Caco-2 (cell line): Measurements from ENCODE around the gene HP1BP3. TPM values are rescaled to one million over a fixed set of nuclear protein-coding genes. Genes with fewer than 3 reads are reported as not detected.

ENCODE experiments used
- BruUV-seq: library from RNA; stranded (reverse); fragments of 400-500 nt; replicated peaks from 2 replicates; lab custom pipeline; 2021; lab: Mats Ljungman, UMichigan
- CTCF ChIA-PET: fragments of 300-600 bp; sonication (Branson Sonifier 250); formaldehyde crosslinking; loops from one replicate; lab custom pipeline; 2022; ENCODE audit warnings: antibody characterized with exemption; lab: Charles Lee
- POLR2A ChIA-PET: fragments of 300-600 bp; sonication (Branson Sonifier 250); formaldehyde crosslinking; loops from one replicate; lab custom pipeline; 2022; ENCODE audit warnings: antibody characterized with exemption; lab: Charles Lee
- DNase-seq, 2 experiments: peaks; one replicate each; pipeline versions ENCODE4 v3.0.0 to v3.0.0-alpha.2; 2020 to 2022
- H3K27me3 ChIP-seq: replicated peaks from 2 replicates; pipeline ENCODE4 v1.6.0; 2011; ENCODE audit warnings: low read length; ENCODE audit not compliant: control insufficient read depth, insufficient read depth
- H3K36me3 ChIP-seq: 2 replicates; pipeline ENCODE4 v1.5.1; 2011; ENCODE audit warnings: low read length; ENCODE audit not compliant: control insufficient read depth, insufficient read depth
- H3K4me1 ChIP-seq: fragments of 250-450 bp; sonication (Bioruptor Pico); 2 replicates; pipeline ENCODE4 v1.5.1; 2020; ENCODE audit warnings: mild to moderate bottlenecking
- H3K4me3 ChIP-seq: 2 replicates; pipeline ENCODE4 v1.5.1; 2011; ENCODE audit warnings: low read depth, mild to moderate bottlenecking, control low read depth, low read length
- H3K9me3 ChIP-seq: fragments of 250-450 bp; sonication (Bioruptor Pico); 2 replicates; pipeline ENCODE4 v1.5.1; 2020; ENCODE audit warnings: mild to moderate bottlenecking, moderate library complexity
- H3K27ac Mint-ChIP-seq: one replicate; pipeline ENCODE4 v1.8.0; 2022; ENCODE audit warnings: mixed read lengths; ENCODE audit not compliant: unreplicated experiment
- H3K27me3 Mint-ChIP-seq: one replicate; pipeline ENCODE4 v1.8.0; 2022; ENCODE audit warnings: mixed read lengths; ENCODE audit not compliant: insufficient read depth, unreplicated experiment
- H3K36me3 Mint-ChIP-seq: one replicate; pipeline ENCODE4 v1.8.0; 2022; ENCODE audit warnings: mild to moderate bottlenecking, mixed read lengths; ENCODE audit not compliant: insufficient read depth, unreplicated experiment
- H3K4me1 Mint-ChIP-seq: one replicate; pipeline ENCODE4 v1.8.0; 2022; ENCODE audit warnings: low read depth, mixed read lengths; ENCODE audit not compliant: unreplicated experiment
- H3K4me3 Mint-ChIP-seq: one replicate; pipeline ENCODE4 v1.8.0; 2022; ENCODE audit warnings: mild to moderate bottlenecking, moderate library complexity, mixed read lengths; ENCODE audit not compliant: unreplicated experiment
- H3K9me3 Mint-ChIP-seq: one replicate; pipeline ENCODE4 v1.8.0; 2022; ENCODE audit warnings: mixed read lengths; ENCODE audit not compliant: unreplicated experiment
- intact Hi-C: fragments of 100-400 bp; cut with micrococcal nuclease; formaldehyde crosslinking; loops from one replicate; pipeline ENCODE4 v1.10.0; 2022; ENCODE audit not compliant: unreplicated experiment
- total RNA-seq: library from RNA; stranded (reverse); gene quantifications from 2 replicates; pipeline ENCODE4 v1.2.3, GENCODE V29; 2022
- TF ChIP-seq, protein P1 (sequence below), 2 experiments: fragments of 200-600 bp in 1 of 2; IDR thresholded peaks; 1 replicate in 1 of 2; 2 replicates in 1 of 2; pipeline versions ENCODE4 v1.5.1 to v1.8.0; 2011 to 2022; ENCODE audit warnings: antibody characterized with exemption in 1 of 2, control low read depth in 1 of 2, inconsistent platforms in 1 of 2, low read depth in 1 of 2, low read length in 1 of 2, mild to moderate bottlenecking in 1 of 2, moderate library complexity in 1 of 2; ENCODE audit not compliant: insufficient read depth in 1 of 2, severe bottlenecking in 1 of 2, unreplicated experiment in 1 of 2

HP1BP3 gene
- total RNA-seq, 1 experiment from 2014 or later, result 240 TPM

DNA sequence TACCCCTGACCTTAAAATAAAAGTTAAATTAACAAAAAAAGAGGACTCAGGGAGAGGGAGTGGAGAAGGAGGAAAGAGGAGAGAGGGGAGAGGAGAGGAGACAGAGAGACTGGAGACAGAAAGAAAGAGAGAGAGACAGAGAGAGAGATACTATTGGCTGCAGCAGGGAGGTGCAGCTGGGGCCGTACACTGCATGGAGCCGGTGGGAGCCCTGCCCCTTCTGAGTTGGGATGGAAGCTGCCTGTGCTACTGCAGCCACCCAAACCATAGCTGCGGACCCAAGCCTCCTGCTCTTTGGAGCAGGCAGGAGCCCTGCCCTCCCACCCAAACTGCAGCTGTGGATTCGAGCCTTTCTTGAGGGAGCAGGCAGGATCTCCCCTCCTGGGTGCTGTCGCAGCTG is 32.7 kb upstream of the HP1BP3 start:
- Mint-ChIP-seq H3K4me3 (no peak overlapping the region), H3K9me3 (no peaks in the 10 kb centered on the region), H3K36me3 (peaks cover 21% of the 10 kb centered on the region), H3K27me3 (no peaks in the 10 kb centered on the region), H3K27ac (no peak overlapping the region), H3K4me1 (no peaks in the 10 kb centered on the region)
- Histone ChIP-seq H3K4me1 (no peaks in the 10 kb centered on the region), H3K4me3 (no peak overlapping the region), H3K9me3 (no peaks in the 10 kb centered on the region), H3K36me3 (no peaks in the 10 kb centered on the region; the same call in none of the 2 replicates), H3K27me3 (no peaks in the 10 kb centered on the region)
- DNase-seq, result no peak
- BruUV-seq, result no TSS peak
- POLR2A ChIA-PET, result no interaction called here
- TF ChIP-seq, protein P1, sequence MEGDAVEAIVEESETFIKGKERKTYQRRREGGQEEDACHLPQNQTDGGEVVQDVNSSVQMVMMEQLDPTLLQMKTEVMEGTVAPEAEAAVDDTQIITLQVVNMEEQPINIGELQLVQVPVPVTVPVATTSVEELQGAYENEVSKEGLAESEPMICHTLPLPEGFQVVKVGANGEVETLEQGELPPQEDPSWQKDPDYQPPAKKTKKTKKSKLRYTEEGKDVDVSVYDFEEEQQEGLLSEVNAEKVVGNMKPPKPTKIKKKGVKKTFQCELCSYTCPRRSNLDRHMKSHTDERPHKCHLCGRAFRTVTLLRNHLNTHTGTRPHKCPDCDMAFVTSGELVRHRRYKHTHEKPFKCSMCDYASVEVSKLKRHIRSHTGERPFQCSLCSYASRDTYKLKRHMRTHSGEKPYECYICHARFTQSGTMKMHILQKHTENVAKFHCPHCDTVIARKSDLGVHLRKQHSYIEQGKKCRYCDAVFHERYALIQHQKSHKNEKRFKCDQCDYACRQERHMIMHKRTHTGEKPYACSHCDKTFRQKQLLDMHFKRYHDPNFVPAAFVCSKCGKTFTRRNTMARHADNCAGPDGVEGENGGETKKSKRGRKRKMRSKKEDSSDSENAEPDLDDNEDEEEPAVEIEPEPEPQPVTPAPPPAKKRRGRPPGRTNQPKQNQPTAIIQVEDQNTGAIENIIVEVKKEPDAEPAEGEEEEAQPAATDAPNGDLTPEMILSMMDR (IDR thresholded peaks at IDR 0.05; ENCODE audit: insufficient read depth in 1 of 2, low read depth in 1 of 2, low read length in 1 of 2, severe bottlenecking in 1 of 2, unreplicated experiment in 1 of 2), result no peak
- intact Hi-C loops, result no loop called here
- CTCF ChIA-PET, result no interaction called here

- Mint-ChIP-seq H3K4me3 (no peak overlapping the region), H3K27ac (no peak overlapping the region), H3K9me3 (no peaks in the 10 kb centered on the region), H3K27me3 (no peaks in the 10 kb centered on the region), H3K4me1 (no peaks in the 10 kb centered on the region), H3K36me3 (peaks cover 20% of the 10 kb centered on the region)
- Histone ChIP-seq H3K27me3 (no peaks in the 10 kb centered on the region), H3K4me3 (no peak overlapping the region), H3K9me3 (no peaks in the 10 kb centered on the region), H3K4me1 (no peaks in the 10 kb centered on the region), H3K36me3 (no peaks in the 10 kb centered on the region; the same call in none of the 2 replicates)
- no TSS peak for BruUV-seq
- CTCF ChIA-PET, result no interaction called here
- TF ChIP-seq, protein P1 (IDR thresholded peaks at IDR 0.05; ENCODE audit: insufficient read depth in 1 of 2, low read depth in 1 of 2, low read length in 1 of 2, severe bottlenecking in 1 of 2, unreplicated experiment in 1 of 2), result no peak
- DNase-seq, result no peak
- POLR2A ChIA-PET, result no interaction called here
- intact Hi-C loops, result no loop called here
Observed at GRCh38 chr1:20814534-20814871, 27.4 kb upstream of the HP1BP3 start.

- H3K36me3 ChIP-seq, result no peaks in the 10 kb centered on the region
- H3K27me3 ChIP-seq, result no peaks in the 10 kb centered on the region
- TF ChIP-seq, protein P1 (IDR thresholded peaks at IDR 0.05; ENCODE audit: insufficient read depth in 1 of 2, low read depth in 1 of 2, low read length in 1 of 2, severe bottlenecking in 1 of 2, unreplicated experiment in 1 of 2), result no peak
- ChIA-PET POLR2A (no interaction called here), CTCF (no interaction called here)
- intact Hi-C loops, result no loop called here
- H3K27me3 Mint-ChIP-seq, result no peaks in the 10 kb centered on the region
- no peaks in the 10 kb centered on the region for H3K9me3 ChIP-seq
- H3K4me1 ChIP-seq, result no peaks in the 10 kb centered on the region
- H3K4me3 ChIP-seq, result no peak overlapping the region
- no peaks in the 10 kb centered on the region for H3K4me1 Mint-ChIP-seq
- BruUV-seq, result no TSS peak
- H3K4me3 Mint-ChIP-seq, result no peak overlapping the region
- DNase-seq, result no peak
- H3K36me3 Mint-ChIP-seq, result peaks cover 19% of the 10 kb centered on the region
- no peak overlapping the region for H3K27ac Mint-ChIP-seq
- no peaks in the 10 kb centered on the region for H3K9me3 Mint-ChIP-seq
Observed at GRCh38 chr1:20811916-20812315, 24.8 kb upstream of the HP1BP3 start.
